HepG2 (cell line): ENCODE data around the gene ATPAF1. TPM values are rescaled to one million over a fixed set of nuclear protein-coding genes. Genes with fewer than 3 reads are reported as not detected.

Experiments
- ATAC-seq: fragments of 200-7000 bp; cut with Tn5 transposase; 3 replicates; pipeline ENCODE4 v1.9.1; 2020; ENCODE audit warnings: mild to moderate bottlenecking, moderate library complexity
- BruUV-seq: library from RNA; stranded (reverse); fragments of 400-500 nt; replicated peaks from 2 replicates; lab custom pipeline; 2021; lab: Mats Ljungman, UMichigan
- CTCF ChIA-PET: fragments of 300-600 bp; formaldehyde crosslinking; extraction: SDS; loops from one replicate; lab custom pipeline; 2021; ENCODE audit warnings: low total read pairs, inconsistent platforms, low intra/inter-chr PET ratio; lab: Yijun Ruan, JAX
- POLR2A ChIA-PET: fragments of 350-600 bp; sonication (Branson Sonifier 250); formaldehyde crosslinking; loops from one replicate; lab custom pipeline; 2020; ENCODE audit warnings: antibody characterized with exemption, inconsistent platforms; lab: Yijun Ruan, JAX
- DNase-seq: peaks from one replicate; pipeline ENCODE4 v3.0.0-alpha.2; 2015; ENCODE audit warnings: low spot score
- FAIRE-seq: peaks from 3 replicates; lab custom pipeline; 2011; peaks lifted over from hg19 to GRCh38; lab: Jason Lieb, UNC
- H2AFZ ChIP-seq: one replicate; pipeline ENCODE4 v1.6.1; 2011; ENCODE audit warnings: low read length, inconsistent platforms
- H3K27ac ChIP-seq: fragments of 300-600 bp; 3 replicates; pipeline ENCODE4 v1.8.0; 2011; ENCODE audit warnings: mixed run types, mild to moderate bottlenecking, mixed read lengths, low read length, inconsistent platforms; ENCODE audit not compliant: insufficient read depth; ENCODE audit errors: extremely low read length
- H3K27me3 ChIP-seq, 2 experiments: fragments of 200-600 bp in 1 of 2; 2 replicates in 1 of 2; 3 replicates in 1 of 2; pipeline versions ENCODE4 v1.6.0 to v1.8.0; 2011; ENCODE audit warnings: low read length in 2 of 2, mild to moderate bottlenecking in 2 of 2, moderate library complexity in 2 of 2, inconsistent platforms in 1 of 2; ENCODE audit not compliant: insufficient read depth in 2 of 2, control insufficient read depth in 1 of 2
- H3K36me3 ChIP-seq, 2 experiments: fragments of 200-600 bp in 1 of 2; replicated peaks in 1 of 2; 2 replicates in 1 of 2; 3 replicates in 1 of 2; pipeline versions ENCODE4 v1.5.1 to v1.8.0; 2011; ENCODE audit warnings: low read length in 2 of 2, inconsistent platforms in 1 of 2; ENCODE audit not compliant: insufficient read depth in 2 of 2, control insufficient read depth in 1 of 2
- H3K4me1 ChIP-seq: 2 replicates; pipeline ENCODE4 v1.5.1; 2012; ENCODE audit warnings: low read length, inconsistent platforms; ENCODE audit not compliant: insufficient read depth
- H3K4me2 ChIP-seq: 2 replicates; pipeline ENCODE4 v1.6.0; 2011; ENCODE audit warnings: low read depth, low read length, inconsistent platforms
- H3K4me3 ChIP-seq, 3 experiments: fragments of 200-600 bp in 1 of 3; sonication (generic), shearing (Covaris generic) in 1 of 3; replicated peaks in 1 of 3; 2 replicates each; pipeline ENCODE4 v1.5.1; 2011 to 2016; ENCODE audit warnings: low read length in 3 of 3, inconsistent platforms in 2 of 3, low read depth in 2 of 3, mild to moderate bottlenecking in 2 of 3, control low read depth in 1 of 3, mixed read lengths in 1 of 3; ENCODE audit not compliant: insufficient read depth in 1 of 3
- H3K79me2 ChIP-seq: one replicate; pipeline ENCODE4 v1.6.1; 2011; ENCODE audit warnings: low read length, inconsistent platforms; ENCODE audit not compliant: insufficient read depth
- H3K9ac ChIP-seq: 2 replicates; pipeline ENCODE4 v1.6.0; 2011; ENCODE audit warnings: mild to moderate bottlenecking, low read depth, low read length, inconsistent platforms; ENCODE audit not compliant: insufficient read depth
- H3K9me3 ChIP-seq: 2 replicates; pipeline ENCODE4 v1.5.1; 2012; ENCODE audit warnings: mild to moderate bottlenecking, low read length
- H4K20me1 ChIP-seq: 2 replicates; pipeline ENCODE4 v1.6.0; 2011; ENCODE audit warnings: inconsistent platforms, mild to moderate bottlenecking, low read length, moderate library complexity; ENCODE audit not compliant: insufficient read depth
- ESRRA ChIP-seq: sonication (generic); formaldehyde crosslinking; IDR thresholded peaks from 2 replicates; pipeline ENCODE4 v1.5.1; 2020; ENCODE audit warnings: mild to moderate bottlenecking, low read depth, missing genetic modification reagents
- LCORL ChIP-seq, 2 experiments: fragments of 450-650 bp in 1 of 2; sonication (generic) in 1 of 2; formaldehyde crosslinking in 1 of 2; IDR thresholded peaks; 2 replicates each; pipeline versions ENCODE4 v1.5.0 to v1.6.1; 2017 to 2020; ENCODE audit warnings: antibody characterized with exemption in 1 of 2, missing genetic modification reagents in 1 of 2
- SP1 ChIP-seq, 2 experiments: fragments of 450-650 bp in 1 of 2; sonication (generic) in 1 of 2; formaldehyde crosslinking in 1 of 2; IDR thresholded peaks; 2 replicates each; pipeline versions ENCODE4 v1.4.0 to v1.6.1; 2016 to 2020; ENCODE audit warnings: missing genetic modification reagents in 1 of 2
- ZBTB34 ChIP-seq: sonication (generic); formaldehyde crosslinking; IDR thresholded peaks from 2 replicates; pipeline ENCODE4 v1.8.0; 2022; ENCODE audit warnings: mild to moderate bottlenecking, missing genetic modification reagents
- ZBTB7B ChIP-seq: sonication (generic); formaldehyde crosslinking; IDR thresholded peaks from 2 replicates; pipeline ENCODE4 v1.4.0; 2020; ENCODE audit warnings: missing genetic modification reagents
- WGBS: methylation state at CpG from one replicate; pipeline ENCODE4 v1.1.6; 2017; ENCODE audit warnings: low lambda C conversion rate; 5-methylcytosine and 5-hydroxymethylcytosine counted together
- in situ Hi-C: cut with HindIII; loops from 2 replicates; pipeline ENCODE4 v1.10.0; 2017; ENCODE audit warnings: low pct_unique_long_range_greater_than_20kb; ENCODE audit not compliant: extremely low pct_ligation_motif_present
- intact Hi-C: fragments of 100-400 bp; cut with micrococcal nuclease; formaldehyde crosslinking; loops from one replicate; pipeline ENCODE4 v1.10.0; 2022; ENCODE audit not compliant: unreplicated experiment
- polyA plus RNA-seq, 8 experiments: library from polyadenylated mRNA; depleted of rRNA in 3 of 8; stranded (reverse) in 7 of 8; unstranded in 1 of 8; fragments of >200 nt; fragmentation: Illumina TruSeq in 4 of 8; extraction: Trizol in 4 of 8; gene quantifications; 2 replicates each; pipeline versions ENCODE4 v1.2.1 to v1.2.3, GENCODE V29; 2011 to 2016; ENCODE audit warnings: low read depth in 4 of 8, missing spikeins in 1 of 8, mixed read lengths in 1 of 8; ENCODE audit not compliant: insufficient read depth in 1 of 8
- total RNA-seq, 5 experiments: library from RNA; depleted of rRNA; stranded (reverse); fragments of >200 nt; fragmentation: Illumina TruSeq; extraction: Trizol; gene quantifications; 2 replicates each; pipeline ENCODE4 v1.2.3, GENCODE V29; 2016; ENCODE audit warnings: low read depth in 1 of 5

The ATPAF1 gene
- total and polyA plus RNA-seq, 2 of the 13 experiments (the other 11 are each of a cell fraction or from before 2014, with no cell fraction given): 66.6 to 76.7 TPM

GRCh38 chr1:46618754-46619415 is 49.3 kb downstream of the ATPAF1 start (continued):
- TF ChIP-seq ZBTB34: no peak
- no peak for TF ChIP-seq SP1 (IDR thresholded peaks at IDR 0.05)
- TF ChIP-seq SP1 (CRISPR knock-in tag; IDR thresholded peaks at IDR 0.05): no peak
- TF ChIP-seq ESRRA (CRISPR knock-in tag): no peak
- TF ChIP-seq, all 625 proteins: peak for 0

GRCh38 chr1:46617833-46618232 is 50.3 kb downstream of the ATPAF1 start:
- H3K4me2 ChIP-seq: peak overlapping the region; percentile 94
- CTCF ChIA-PET: no interaction called here
- intact Hi-C loops: loop anchor here (10.0 kb wide), 1 partner anchor 47 kb away; the partner anchor contains the start of gene ATPAF1
- no peak overlapping the region for H3K27ac ChIP-seq
- no peak for ATAC-seq
- peaks cover 38% of the 10 kb centered on the region for H3K4me1 ChIP-seq
- BruUV-seq: no TSS peak
- no peaks in the 10 kb centered on the region for H4K20me1 ChIP-seq
- 8% methylated on average over 3 of the region's 3 CpGs for WGBS
- no peaks in the 10 kb centered on the region for H3K9me3 ChIP-seq
- no peak for TF ChIP-seq LCORL (IDR thresholded peaks at IDR 0.05)
- TF ChIP-seq LCORL (CRISPR knock-in tag; IDR thresholded peaks at IDR 0.05): 0 out of 2 replicates have a peak, but pooled peaks have one; percentile 27
- TF ChIP-seq ZBTB7B (CRISPR knock-in tag): no peak
- TF ChIP-seq, all 625 proteins: peak for 1
- Histone ChIP-seq H3K4me3 (peak overlapping the region in 1 of 3 experiments; percentile 78; a peak in 2 of 6 replicates), H3K27me3 (no peaks in the 10 kb centered on the region; a peak in 1 of 5 replicates), H3K79me2 (no peaks in the 10 kb centered on the region), H3K36me3 (no peaks in the 10 kb centered on the region), H3K9ac (no peak overlapping the region; the same call in 1 of the 2 replicates), H2AFZ (no peak overlapping the region)
- DNase-seq (no peak), FAIRE-seq (no peak)
- in situ Hi-C loops: loop anchor here (5.0 kb wide), 1 partner anchor 104 kb away; no protein-coding TSS in a partner anchor
- POLR2A ChIA-PET: interaction anchor here (0.7 to 6.2 kb wide), 4 partner anchors 13 to 64 kb away, joined by 3 to 79 read pairs (median 6); partner anchors contain the start of genes ATPAF1 and MKNK1
